GM12878 (cell line): ENCODE data around the gene SLC5A2. TPM values are rescaled to one million over a fixed set of nuclear protein-coding genes. Genes with fewer than 3 reads are reported as not detected.

Experiments used
- ATAC-seq: fragments of 200-7000 bp; cut with Tn5 transposase; 3 replicates; pipeline ENCODE4 v1.9.1; 2020; ENCODE audit warnings: mild to moderate bottlenecking, moderate library complexity
- BruUV-seq: library from RNA; stranded (reverse); fragments of 400-500 nt; replicated peaks from 2 replicates; lab custom pipeline; 2021; lab: Mats Ljungman, UMichigan
- CTCF ChIA-PET: fragments of 300-600 bp; sonication (Branson Sonifier 250); formaldehyde crosslinking; extraction: SDS; loops from one replicate; lab custom pipeline; 2021; ENCODE audit warnings: inconsistent platforms; lab: Yijun Ruan, JAX
- POLR2A ChIA-PET: fragments of 350-600 bp; formaldehyde crosslinking; extraction: SDS; loops from one replicate; lab custom pipeline; 2021; ENCODE audit warnings: inconsistent platforms; lab: Charles Lee
- RAD21 ChIA-PET: fragments of 300-600 bp; sonication (Branson Sonifier 250); formaldehyde crosslinking; loops from one replicate; lab custom pipeline; 2023; ENCODE audit warnings: antibody characterized with exemption; ENCODE audit not compliant: unreplicated experiment; lab: Charles Lee
- SMC1A ChIA-PET: fragments of 300-600 bp; sonication (Branson Sonifier 250); formaldehyde crosslinking; loops from one replicate; lab custom pipeline; 2023; ENCODE audit not compliant: unreplicated experiment, uncharacterized antibody; lab: Charles Lee
- DNase-seq: peaks from one replicate; pipeline ENCODE4 v3.0.0-alpha.2; 2011; ENCODE audit warnings: low read depth, low spot score
- FAIRE-seq: peaks from 3 replicates; lab custom pipeline; 2011; peaks lifted over from hg19 to GRCh38; lab: Jason Lieb, UNC
- H2AFZ ChIP-seq: 2 replicates; pipeline ENCODE4 v1.6.0; 2011; ENCODE audit warnings: low read depth, low read length, control low read depth; ENCODE audit not compliant: control insufficient read depth
- H3K27ac ChIP-seq: 2 replicates; pipeline ENCODE4 v1.5.1; 2011; ENCODE audit warnings: control low read depth; ENCODE audit not compliant: control insufficient read depth, insufficient read depth
- H3K27me3 ChIP-seq, 2 experiments: replicated peaks in 1 of 2; 2 replicates each; pipeline versions ENCODE4 v1.6.0 to v1.6.1; 2011; ENCODE audit warnings: low read length in 1 of 2; ENCODE audit not compliant: control insufficient read depth in 2 of 2, insufficient read depth in 2 of 2
- H3K36me3 ChIP-seq, 2 experiments: 2 replicates each; pipeline ENCODE4 v1.5.1; 2011; ENCODE audit warnings: low read length in 1 of 2; ENCODE audit not compliant: control insufficient read depth in 2 of 2, insufficient read depth in 2 of 2
- H3K4me1 ChIP-seq: 2 replicates; pipeline ENCODE4 v1.6.1; 2011; ENCODE audit warnings: mild to moderate bottlenecking, low read length, moderate library complexity, mixed read lengths; ENCODE audit not compliant: control insufficient read depth, insufficient read depth
- H3K4me2 ChIP-seq: 2 replicates; pipeline ENCODE4 v1.6.0; 2011; ENCODE audit warnings: control low read depth; ENCODE audit not compliant: control insufficient read depth, insufficient read depth
- H3K4me3 ChIP-seq: fragments of 200-600 bp; sonication (generic); 2 replicates; pipeline ENCODE4 v1.5.1; 2016
- H3K79me2 ChIP-seq: 2 replicates; pipeline ENCODE4 v1.6.0; 2011; ENCODE audit warnings: low read length; ENCODE audit not compliant: control insufficient read depth, insufficient read depth
- H3K9ac ChIP-seq: 2 replicates; pipeline ENCODE4 v1.8.0; 2011; ENCODE audit warnings: low read length, control low read depth, mixed read lengths; ENCODE audit not compliant: control insufficient read depth, insufficient read depth
- H3K9me3 ChIP-seq: replicated peaks from 3 replicates; pipeline ENCODE4 v1.5.1; 2011; ENCODE audit warnings: mild to moderate bottlenecking, low read length; ENCODE audit not compliant: control insufficient read depth, insufficient read depth
- H4K20me1 ChIP-seq: 2 replicates; pipeline ENCODE4 v1.6.0; 2011; ENCODE audit not compliant: control insufficient read depth, insufficient read depth
- BACH1 ChIP-seq: fragments of 450-650 bp; IDR thresholded peaks from 2 replicates; pipeline ENCODE4 v1.6.1; 2017; ENCODE audit warnings: mild to moderate bottlenecking, borderline replicate concordance
- IKZF1 ChIP-seq: fragments of 450-650 bp; conservative IDR thresholded peaks from 2 replicates; pipeline ENCODE4 v1.6.1; 2017; ENCODE audit warnings: antibody characterized with exemption, mild to moderate bottlenecking
- MEF2A ChIP-seq: IDR thresholded peaks from 2 replicates; pipeline ENCODE4 v1.6.1; 2011; ENCODE audit warnings: low read depth, mild to moderate bottlenecking, low read length, moderate library complexity; ENCODE audit not compliant: insufficient read depth
- MTA2 ChIP-seq: fragments of 450-650 bp; IDR thresholded peaks from 2 replicates; pipeline ENCODE4 v1.6.1; 2016; ENCODE audit warnings: low read depth, mild to moderate bottlenecking, moderate library complexity
- MXI1 ChIP-seq: fragments of 150-350 bp; IDR thresholded peaks from 2 replicates; pipeline ENCODE4 v1.6.1; 2011; ENCODE audit warnings: low read depth, mild to moderate bottlenecking, inconsistent platforms, low read length, improper control_type of control experiment
- MYC ChIP-seq: IDR thresholded peaks from 2 replicates; pipeline ENCODE4 v1.6.1; 2011; ENCODE audit warnings: mild to moderate bottlenecking, low read length, moderate library complexity, inconsistent platforms; ENCODE audit not compliant: insufficient read depth, insufficient replicate concordance, insufficient read length, severe bottlenecking
- NBN ChIP-seq: fragments of 450-650 bp; IDR thresholded peaks from 2 replicates; pipeline ENCODE4 v1.6.1; 2016
- NR2C2 ChIP-seq: IDR thresholded peaks from 2 replicates; pipeline ENCODE4 v1.6.1; 2011; ENCODE audit warnings: borderline replicate concordance, low read depth; ENCODE audit not compliant: control insufficient read depth, insufficient read length
- PML ChIP-seq: IDR thresholded peaks from 2 replicates; pipeline ENCODE4 v1.6.1; 2012; ENCODE audit warnings: low read length, inconsistent platforms
- POLR2AphosphoS2 ChIP-seq: IDR thresholded peaks from 2 replicates; pipeline ENCODE4 v1.6.1; 2011; ENCODE audit warnings: low read depth, mild to moderate bottlenecking, low read length, improper control_type of control experiment, moderate library complexity
- RAD21 ChIP-seq: IDR thresholded peaks from 2 replicates; pipeline ENCODE4 v1.6.1; 2011; ENCODE audit warnings: mild to moderate bottlenecking, low read depth, low read length, moderate library complexity; ENCODE audit not compliant: insufficient read depth
- RUNX3 ChIP-seq: IDR thresholded peaks from 2 replicates; pipeline ENCODE4 v1.6.1; 2012; ENCODE audit warnings: low read length, inconsistent platforms
- TAF1 ChIP-seq: IDR thresholded peaks from 2 replicates; pipeline ENCODE4 v1.6.1; 2011; ENCODE audit warnings: mild to moderate bottlenecking, low read depth, low read length, borderline replicate concordance
- TCF3 ChIP-seq: IDR thresholded peaks from 2 replicates; pipeline ENCODE4 v1.6.1; 2012; ENCODE audit warnings: low read depth, mild to moderate bottlenecking, low read length, borderline replicate concordance; ENCODE audit not compliant: insufficient read depth
- WRNIP1 ChIP-seq: IDR thresholded peaks from 2 replicates; pipeline ENCODE4 v1.6.1; 2011; ENCODE audit warnings: low read depth, low read length, improper control_type of control experiment, borderline replicate concordance
- ZNF384 ChIP-seq: IDR thresholded peaks from 2 replicates; pipeline ENCODE4 v1.6.1; 2012; ENCODE audit warnings: low read depth, mild to moderate bottlenecking, low read length, improper control_type of control experiment, borderline replicate concordance
- ZNF622 ChIP-seq: fragments of 450-650 bp; IDR thresholded peaks from 2 replicates; pipeline ENCODE4 v1.6.1; 2017; ENCODE audit warnings: mild to moderate bottlenecking, inconsistent platforms
- WGBS: methylation state at CpG from one replicate; pipeline ENCODE4 v1.1.6; 2016; ENCODE audit warnings: low lambda C conversion rate; ENCODE audit not compliant: insufficient replicate concordance, insufficient coverage; ENCODE audit errors: missing lambda C conversion rate; 5-methylcytosine and 5-hydroxymethylcytosine counted together
- in situ Hi-C: fragments of 300-500 bp; cut with MboI; formaldehyde crosslinking; loops from 9 replicates; pipeline ENCODE4 v1.14.3; 2018; ENCODE audit warnings: mixed read lengths
- intact Hi-C: fragments of 100-400 bp; cut with micrococcal nuclease; formaldehyde crosslinking; loops from one replicate; pipeline ENCODE4 v1.14.2; 2022; ENCODE audit not compliant: unreplicated experiment
- polyA plus RNA-seq, 11 experiments: library from polyadenylated mRNA; depleted of rRNA in 4 of 11; unstranded in 6 of 11; stranded (reverse) in 5 of 11; fragments of >200 nt; fragmentation: Nextera tagmentation in 4 of 11; fragmentation: Illumina TruSeq in 1 of 11; extraction: Ambion mirVana in 4 of 11; extraction: Trizol in 1 of 11; gene quantifications; 1 replicate in 1 of 11; 2 replicates in 10 of 11; pipeline versions ENCODE4 v1.2.1 to v1.2.3, GENCODE V29; 2011 to 2016; ENCODE audit warnings: inconsistent platforms in 2 of 11, missing spikeins in 2 of 11, low read depth in 1 of 11
- total RNA-seq, 4 experiments: library from RNA; depleted of rRNA in 3 of 4; stranded (reverse); fragments of >200 nt in 3 of 4; fragmentation: Illumina TruSeq in 1 of 4; extraction: Trizol in 1 of 4; gene quantifications; 2 replicates each; pipeline versions ENCODE4 v1.2.1 to v1.2.3, GENCODE V29; 2013 to 2021
- TF ChIP-seq, protein P1 (sequence below): IDR thresholded peaks from 2 replicates; pipeline ENCODE4 v1.6.1; 2012; ENCODE audit warnings: low read depth, low read length, improper control_type of control experiment
- TF ChIP-seq, protein P2 (sequence below): IDR thresholded peaks from 2 replicates; pipeline ENCODE4 v1.6.1; 2012; ENCODE audit warnings: improper control_type of control experiment, low read depth, low read length; ENCODE audit not compliant: insufficient replicate concordance

The SLC5A2 gene
- total and polyA plus RNA-seq, 10 of the 15 experiments (the other 5 are each of a cell fraction or from before 2014, with no cell fraction given): 3.6 to 4.8 (median 4.4) TPM; not detected in 6

DNA sequence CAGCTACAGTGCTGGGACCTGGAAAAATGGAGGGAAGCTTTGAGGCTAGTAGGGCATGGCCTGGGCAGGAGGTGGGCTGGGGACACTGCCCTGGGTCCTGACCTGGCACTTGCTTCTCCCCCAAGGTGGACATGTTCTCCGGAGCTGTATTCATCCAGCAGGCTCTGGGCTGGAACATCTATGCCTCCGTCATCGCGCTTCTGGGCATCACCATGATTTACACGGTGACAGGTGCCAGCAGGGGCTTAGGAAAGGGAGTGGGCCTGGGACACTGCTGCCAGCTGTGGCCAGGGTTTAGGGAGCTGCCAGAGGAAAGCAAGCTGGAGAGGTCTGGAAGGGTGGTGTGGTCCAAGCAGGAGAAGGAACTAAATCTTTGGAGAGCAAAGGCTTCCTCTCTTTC is 3.1 kb downstream of the SLC5A2 start:
- Histone ChIP-seq H3K4me3 (no peak overlapping the region), H4K20me1 (no peaks in the 10 kb centered on the region), H3K79me2 (no peaks in the 10 kb centered on the region), H3K9ac (no peak overlapping the region), H3K27me3 (peaks cover 0 to 2% of the 10 kb centered on the region in 2 experiments; a peak in 2 of 4 replicates), H3K4me2 (no peak overlapping the region), H3K36me3 (no peaks in the 10 kb centered on the region; a peak in 3 of 4 replicates), H2AFZ (no peak overlapping the region), H3K9me3 (no peaks in the 10 kb centered on the region), H3K27ac (no peak overlapping the region), H3K4me1 (0 out of 2 replicates have a peak, but pooled peaks cover 3% of the 10 kb centered on the region)
- no peak for ATAC-seq
- POLR2A ChIA-PET: no interaction called here
- intact Hi-C loops (no loop called here), in situ Hi-C loops (no loop called here)
- TF ChIP-seq POLR2AphosphoS2: no peak
- no peak for TF ChIP-seq NR2C2
- TF ChIP-seq MTA2: no peak
- no peak for TF ChIP-seq ZNF622
- TF ChIP-seq IKZF1: no peak
- no peak for TF ChIP-seq NBN
- TF ChIP-seq MYC: no peak
- no peak for TF ChIP-seq ZNF384
- TF ChIP-seq RAD21: no peak
- no peak for TF ChIP-seq MEF2A
- TF ChIP-seq RUNX3: no peak
- TF ChIP-seq WRNIP1: no peak
- TF ChIP-seq BACH1: no peak
- TF ChIP-seq, protein P1, sequence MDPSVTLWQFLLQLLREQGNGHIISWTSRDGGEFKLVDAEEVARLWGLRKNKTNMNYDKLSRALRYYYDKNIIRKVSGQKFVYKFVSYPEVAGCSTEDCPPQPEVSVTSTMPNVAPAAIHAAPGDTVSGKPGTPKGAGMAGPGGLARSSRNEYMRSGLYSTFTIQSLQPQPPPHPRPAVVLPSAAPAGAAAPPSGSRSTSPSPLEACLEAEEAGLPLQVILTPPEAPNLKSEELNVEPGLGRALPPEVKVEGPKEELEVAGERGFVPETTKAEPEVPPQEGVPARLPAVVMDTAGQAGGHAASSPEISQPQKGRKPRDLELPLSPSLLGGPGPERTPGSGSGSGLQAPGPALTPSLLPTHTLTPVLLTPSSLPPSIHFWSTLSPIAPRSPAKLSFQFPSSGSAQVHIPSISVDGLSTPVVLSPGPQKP: no peak
- TF ChIP-seq, protein P2, sequence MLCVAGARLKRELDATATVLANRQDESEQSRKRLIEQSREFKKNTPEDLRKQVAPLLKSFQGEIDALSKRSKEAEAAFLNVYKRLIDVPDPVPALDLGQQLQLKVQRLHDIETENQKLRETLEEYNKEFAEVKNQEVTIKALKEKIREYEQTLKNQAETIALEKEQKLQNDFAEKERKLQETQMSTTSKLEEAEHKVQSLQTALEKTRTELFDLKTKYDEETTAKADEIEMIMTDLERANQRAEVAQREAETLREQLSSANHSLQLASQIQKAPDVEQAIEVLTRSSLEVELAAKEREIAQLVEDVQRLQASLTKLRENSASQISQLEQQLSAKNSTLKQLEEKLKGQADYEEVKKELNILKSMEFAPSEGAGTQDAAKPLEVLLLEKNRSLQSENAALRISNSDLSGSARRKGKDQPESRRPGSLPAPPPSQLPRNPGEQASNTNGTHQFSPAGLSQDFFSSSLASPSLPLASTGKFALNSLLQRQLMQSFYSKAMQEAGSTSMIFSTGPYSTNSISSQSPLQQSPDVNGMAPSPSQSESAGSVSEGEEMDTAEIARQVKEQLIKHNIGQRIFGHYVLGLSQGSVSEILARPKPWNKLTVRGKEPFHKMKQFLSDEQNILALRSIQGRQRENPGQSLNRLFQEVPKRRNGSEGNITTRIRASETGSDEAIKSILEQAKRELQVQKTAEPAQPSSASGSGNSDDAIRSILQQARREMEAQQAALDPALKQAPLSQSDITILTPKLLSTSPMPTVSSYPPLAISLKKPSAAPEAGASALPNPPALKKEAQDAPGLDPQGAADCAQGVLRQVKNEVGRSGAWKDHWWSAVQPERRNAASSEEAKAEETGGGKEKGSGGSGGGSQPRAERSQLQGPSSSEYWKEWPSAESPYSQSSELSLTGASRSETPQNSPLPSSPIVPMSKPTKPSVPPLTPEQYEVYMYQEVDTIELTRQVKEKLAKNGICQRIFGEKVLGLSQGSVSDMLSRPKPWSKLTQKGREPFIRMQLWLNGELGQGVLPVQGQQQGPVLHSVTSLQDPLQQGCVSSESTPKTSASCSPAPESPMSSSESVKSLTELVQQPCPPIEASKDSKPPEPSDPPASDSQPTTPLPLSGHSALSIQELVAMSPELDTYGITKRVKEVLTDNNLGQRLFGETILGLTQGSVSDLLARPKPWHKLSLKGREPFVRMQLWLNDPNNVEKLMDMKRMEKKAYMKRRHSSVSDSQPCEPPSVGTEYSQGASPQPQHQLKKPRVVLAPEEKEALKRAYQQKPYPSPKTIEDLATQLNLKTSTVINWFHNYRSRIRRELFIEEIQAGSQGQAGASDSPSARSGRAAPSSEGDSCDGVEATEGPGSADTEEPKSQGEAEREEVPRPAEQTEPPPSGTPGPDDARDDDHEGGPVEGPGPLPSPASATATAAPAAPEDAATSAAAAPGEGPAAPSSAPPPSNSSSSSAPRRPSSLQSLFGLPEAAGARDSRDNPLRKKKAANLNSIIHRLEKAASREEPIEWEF: no peak
- TF ChIP-seq TCF3: no peak
- no peak for TF ChIP-seq MXI1
- TF ChIP-seq PML: no peak
- TF ChIP-seq TAF1: no peak
- RAD21 ChIA-PET: no interaction called here
- no peak for FAIRE-seq
- CTCF ChIA-PET: interaction anchor here (1.6 kb wide), 1 partner anchor 15 kb away, joined by 3 read pairs; no protein-coding TSS in a partner anchor
- SMC1A ChIA-PET: no interaction called here
- no peak for DNase-seq
- WGBS: 94% methylated on average over 5 of the region's 5 CpGs
- BruUV-seq: no TSS peak
